Upper lobe of left lung (tissue), 4 donors: ENCODE data around the gene CTSZ.

Experiments
- EP300 ChIP-seq, 4 donors: sonication (generic); formaldehyde crosslinking; IDR thresholded peaks; one replicate each; pipeline ENCODE4 v1.5.1; 2017; ENCODE audit warnings: antibody characterized with exemption in 4 of 4, control low read depth in 2 of 4
- POLR2A ChIP-seq, 4 donors: fragments of 450-650 bp; IDR thresholded peaks; one replicate each; pipeline ENCODE4 v1.5.1; 2016 to 2017; ENCODE audit warnings: antibody characterized with exemption in 4 of 4, mild to moderate bottlenecking in 2 of 4
- POLR2AphosphoS5 ChIP-seq, 2 donors: sonication (generic); formaldehyde crosslinking; IDR thresholded peaks; one replicate each; pipeline ENCODE4 v1.5.1; 2017; ENCODE audit warnings: antibody characterized with exemption in 2 of 2
- TF ChIP-seq, protein P1 (sequence below), 6 experiments: fragments of 450-650 bp in 4 of 6; fragments of 200-600 bp in 2 of 6; sonication (generic) in 2 of 6; IDR thresholded peaks; one replicate each; pipeline ENCODE4 v1.5.1; 2016 to 2019; ENCODE audit warnings: antibody characterized with exemption in 6 of 6

DNA sequence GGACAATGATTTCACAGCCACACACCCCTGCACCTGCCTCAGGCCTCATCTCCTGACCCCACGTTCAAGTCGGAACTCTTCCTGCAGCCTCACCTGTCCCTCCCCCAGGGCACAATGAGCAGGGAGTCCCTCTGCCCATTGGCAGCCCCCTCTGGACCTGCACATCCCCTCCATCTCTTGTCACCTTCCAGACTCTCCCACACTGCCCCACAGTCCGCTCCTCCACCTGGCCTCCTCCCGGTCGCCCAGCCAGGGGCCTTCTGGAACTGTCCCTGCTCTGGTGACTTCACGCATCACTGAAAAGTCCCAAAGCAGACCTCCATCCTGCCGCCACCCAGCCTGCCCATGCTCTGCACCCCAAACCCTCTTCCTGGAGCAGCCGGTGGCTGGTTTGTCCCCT lies 4.7 kb downstream of the CTSZ start:
- TF ChIP-seq POLR2A (IDR thresholded peaks at IDR 0.05) (no peak), EP300 (IDR thresholded peaks at IDR 0.05) (no peak), POLR2AphosphoS5 (IDR thresholded peaks at IDR 0.05) (no peak)
- TF ChIP-seq, protein P1, sequence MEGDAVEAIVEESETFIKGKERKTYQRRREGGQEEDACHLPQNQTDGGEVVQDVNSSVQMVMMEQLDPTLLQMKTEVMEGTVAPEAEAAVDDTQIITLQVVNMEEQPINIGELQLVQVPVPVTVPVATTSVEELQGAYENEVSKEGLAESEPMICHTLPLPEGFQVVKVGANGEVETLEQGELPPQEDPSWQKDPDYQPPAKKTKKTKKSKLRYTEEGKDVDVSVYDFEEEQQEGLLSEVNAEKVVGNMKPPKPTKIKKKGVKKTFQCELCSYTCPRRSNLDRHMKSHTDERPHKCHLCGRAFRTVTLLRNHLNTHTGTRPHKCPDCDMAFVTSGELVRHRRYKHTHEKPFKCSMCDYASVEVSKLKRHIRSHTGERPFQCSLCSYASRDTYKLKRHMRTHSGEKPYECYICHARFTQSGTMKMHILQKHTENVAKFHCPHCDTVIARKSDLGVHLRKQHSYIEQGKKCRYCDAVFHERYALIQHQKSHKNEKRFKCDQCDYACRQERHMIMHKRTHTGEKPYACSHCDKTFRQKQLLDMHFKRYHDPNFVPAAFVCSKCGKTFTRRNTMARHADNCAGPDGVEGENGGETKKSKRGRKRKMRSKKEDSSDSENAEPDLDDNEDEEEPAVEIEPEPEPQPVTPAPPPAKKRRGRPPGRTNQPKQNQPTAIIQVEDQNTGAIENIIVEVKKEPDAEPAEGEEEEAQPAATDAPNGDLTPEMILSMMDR (IDR thresholded peaks at IDR 0.05), result no peak
